Testis (tissue), 2 donors: Measurements from ENCODE around the gene EHD4.

Experiments used
- CTCF ChIP-seq, 3 experiments: fragments of 450-650 bp in 2 of 3; fragments of 200-600 bp in 1 of 3; sonication (generic) in 1 of 3; IDR thresholded peaks; one replicate each; pipeline ENCODE4 v1.5.1; 2016 to 2019; ENCODE audit warnings: antibody characterized with exemption in 3 of 3, mild to moderate bottlenecking in 2 of 3, moderate library complexity in 1 of 3
- POLR2A ChIP-seq: fragments of 450-650 bp; IDR thresholded peaks from one replicate; pipeline ENCODE4 v1.6.1; 2017; ENCODE audit warnings: antibody characterized with exemption, mild to moderate bottlenecking, moderate library complexity

- TF ChIP-seq CTCF (IDR thresholded peaks at IDR 0.05) = no peak
- TF ChIP-seq POLR2A = no peak
Observed at GRCh38 chr15:41917767-41918430, 54.5 kb downstream of the EHD4 start.
